Erythroblast (primary cell): Measurements from ENCODE around the gene SIL1.

ENCODE experiments used
- GATA1 ChIP-seq: IDR thresholded peaks from 2 replicates; pipeline ENCODE4 v1.6.1; 2011; ENCODE audit warnings: low read depth, mild to moderate bottlenecking, control low read depth, low read length, moderate library complexity
- POLR2A ChIP-seq: IDR thresholded peaks from 2 replicates; pipeline ENCODE4 v1.6.1; 2011; ENCODE audit warnings: mild to moderate bottlenecking, low read length

DNA sequence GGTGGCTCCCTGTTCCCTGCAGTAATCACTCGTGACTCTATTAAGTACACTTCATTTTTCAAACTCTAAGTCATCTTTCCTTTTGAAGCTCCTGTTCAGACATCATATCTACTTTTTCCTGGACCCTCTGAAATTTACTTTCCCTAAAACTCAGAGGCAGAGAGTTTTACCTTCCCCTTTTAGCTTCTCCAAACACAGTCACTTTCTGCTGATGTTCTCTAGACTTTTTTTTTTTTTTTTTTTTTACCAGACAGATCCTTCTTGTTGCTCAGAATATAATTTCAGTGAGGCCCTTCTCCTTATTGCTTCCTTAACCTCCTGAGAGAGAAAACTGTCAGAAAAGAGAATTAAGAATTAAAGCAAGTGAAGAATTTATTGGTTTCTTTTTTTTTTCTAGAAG, 236.4 kb downstream of the SIL1 start:
- TF ChIP-seq POLR2A (no peak), GATA1 (no peak)
